DOHH2 (cell line): ENCODE data around the gene NDC1.

Experiments
- CTCF ChIP-seq: fragments of 200-600 bp; sonication (generic); IDR thresholded peaks from one replicate; pipeline ENCODE4 v1.5.1; 2014; ENCODE audit warnings: antibody characterized with exemption, mild to moderate bottlenecking, low read depth, low read length; ENCODE audit not compliant: poor library complexity, severe bottlenecking
- EZH2phosphoT487 ChIP-seq: fragments of 200-600 bp; sonication (generic); IDR thresholded peaks from 2 replicates; pipeline ENCODE4 v1.6.1; 2017; ENCODE audit warnings: borderline replicate concordance, mild to moderate bottlenecking, antibody characterized with exemption, low read length, moderate library complexity, mixed read lengths

- peak; percentile 89 for TF ChIP-seq CTCF
- no peak for TF ChIP-seq EZH2phosphoT487
Measured at GRCh38 chr1:53860967-53861411, 22.9 kb upstream of the NDC1 start.
